DLD1 (cell line): ENCODE data around the gene ADGRA3.

ENCODE experiments used
- in situ Hi-C: cut with HindIII; loops from 2 replicates; pipeline ENCODE4 v1.10.0; 2017; ENCODE audit warnings: low sequenced_read_pairs

The ADGRA3 gene

GRCh38 chr4:22515888-22516541, at the start of gene ADGRA3:
Gene ADGRA3 (minus strand): TSS chr4:22516066. CDS start chr4:22515784, 282 bp downstream.
- in situ Hi-C loops = no loop called here

- in situ Hi-C loops = no loop called here
These were observed 40.6 kb upstream of the ADGRA3 start for GRCh38 chr4:22556495-22556894.

- in situ Hi-C loops = no loop called here
These were observed 38.8 kb upstream of the ADGRA3 start for GRCh38 chr4:22554670-22555069.

GRCh38 chr4:22553560-22553959, 37.7 kb upstream of the ADGRA3 start:
- in situ Hi-C loops = no loop called here

- in situ Hi-C loops = no loop called here
These were observed 36.9 kb upstream of the ADGRA3 start for GRCh38 chr4:22552812-22553211.

GRCh38 chr4:22551550-22551949, 35.7 kb upstream of the ADGRA3 start:
- in situ Hi-C loops = no loop called here

- in situ Hi-C loops = no loop called here
These were observed 30.4 kb upstream of the ADGRA3 start for GRCh38 chr4:22546299-22546698.

GRCh38 chr4:22539251-22539650, 23.4 kb upstream of the ADGRA3 start:
- in situ Hi-C loops = no loop called here

- in situ Hi-C loops = no loop called here
These were observed 22.0 kb upstream of the ADGRA3 start for GRCh38 chr4:22537864-22538263.

GRCh38 chr4:22534374-22534773, 18.5 kb upstream of the ADGRA3 start:
- in situ Hi-C loops = no loop called here

GRCh38 chr4:22532896-22533295, 17.0 kb upstream of the ADGRA3 start:
- in situ Hi-C loops = no loop called here

GRCh38 chr4:22532117-22532516, 16.3 kb upstream of the ADGRA3 start:
- in situ Hi-C loops = no loop called here

- in situ Hi-C loops = no loop called here
These were observed 15.6 kb upstream of the ADGRA3 start for GRCh38 chr4:22531311-22532019.

GRCh38 chr4:22524895-22525294, 9.0 kb upstream of the ADGRA3 start:
- in situ Hi-C loops = no loop called here

- in situ Hi-C loops = no loop called here
These were observed 7.0 kb upstream of the ADGRA3 start for GRCh38 chr4:22522706-22523501.

GRCh38 chr4:22522206-22522605, 6.3 kb upstream of the ADGRA3 start:
- in situ Hi-C loops = no loop called here

- in situ Hi-C loops = no loop called here
These were observed 5.4 kb upstream of the ADGRA3 start for GRCh38 chr4:22521240-22521639.

- in situ Hi-C loops = no loop called here
These were observed 550 bp downstream of the ADGRA3 start for GRCh38 chr4:22515145-22515887.

GRCh38 chr4:22514481-22514880, 1.4 kb downstream of the ADGRA3 start:
- in situ Hi-C loops = no loop called here

GRCh38 chr4:22514001-22514400, 1.9 kb downstream of the ADGRA3 start:
- in situ Hi-C loops = no loop called here

GRCh38 chr4:22512306-22512705, 3.6 kb downstream of the ADGRA3 start:
- in situ Hi-C loops = no loop called here
